Mucosa of rectum (tissue), 2 donors: ENCODE results near the gene UFSP2.

Source experiments
- H3K27ac ChIP-seq, 2 donors: one replicate each; pipeline ENCODE4 v1.7.0; 2013; ENCODE audit warnings: inconsistent platforms in 2 of 2, low read depth in 2 of 2, low read length in 2 of 2
- H3K27me3 ChIP-seq, 2 donors: one replicate each; pipeline ENCODE4 v1.7.0; 2013; ENCODE audit warnings: low read length in 2 of 2; ENCODE audit not compliant: control insufficient read depth in 2 of 2, insufficient read depth in 2 of 2
- H3K36me3 ChIP-seq, 2 donors: one replicate each; pipeline ENCODE4 v1.7.0; 2013; ENCODE audit warnings: low read length in 2 of 2; ENCODE audit not compliant: control insufficient read depth in 2 of 2, insufficient read depth in 2 of 2
- H3K4me1 ChIP-seq, 2 donors: one replicate each; pipeline ENCODE4 v1.7.0; 2013; ENCODE audit warnings: low read length in 2 of 2, mild to moderate bottlenecking in 1 of 2; ENCODE audit not compliant: control insufficient read depth in 2 of 2, insufficient read depth in 2 of 2
- H3K4me3 ChIP-seq, 2 donors: one replicate each; pipeline ENCODE4 v1.7.0; 2013; ENCODE audit warnings: low read length in 2 of 2
- H3K9ac ChIP-seq, 2 donors: one replicate each; pipeline ENCODE4 v1.7.0; 2013; ENCODE audit warnings: low read length in 2 of 2, low read depth in 1 of 2, mild to moderate bottlenecking in 1 of 2
- H3K9me3 ChIP-seq, 2 donors: one replicate each; pipeline ENCODE4 v1.7.0; 2013; ENCODE audit warnings: low read length in 2 of 2; ENCODE audit not compliant: control insufficient read depth in 2 of 2
- donor health status: healthy.
- donor health status: Normal muscosa, but diverticular disease.

UFSP2 gene

GRCh38 chr4:185358514-185358913 is 67.2 kb downstream of the UFSP2 start:
- H3K9ac ChIP-seq: no peak overlapping the region
- peaks cover 0 to 8% of the 10 kb centered on the region in 2 donors for H3K36me3 ChIP-seq

GRCh38 chr4:185357733-185358440 is 67.9 kb downstream of the UFSP2 start:
- Histone ChIP-seq H3K27me3 (no peaks in the 10 kb centered on the region), H3K4me1 (no peaks in the 10 kb centered on the region), H3K4me3 (no peak overlapping the region), H3K27ac (no peak overlapping the region), H3K36me3 (peaks cover 3 to 8% of the 10 kb centered on the region in 2 donors), H3K9ac (no peak overlapping the region), H3K9me3 (no peaks in the 10 kb centered on the region)

More at GRCh38 chr4:185358514-185358913, 67.2 kb downstream of the UFSP2 start:
- H3K27ac ChIP-seq: no peak overlapping the region
- H3K9me3 ChIP-seq: no peaks in the 10 kb centered on the region
- H3K27me3 ChIP-seq: no peaks in the 10 kb centered on the region
- no peak overlapping the region for H3K4me3 ChIP-seq
- no peaks in the 10 kb centered on the region for H3K4me1 ChIP-seq

- H3K36me3 ChIP-seq: peaks cover 3 to 8% of the 10 kb centered on the region in 2 donors
- H3K27ac ChIP-seq: no peak overlapping the region
- H3K4me3 ChIP-seq: no peak overlapping the region
Observed at GRCh38 chr4:185357211-185357610, 68.6 kb downstream of the UFSP2 start.

GRCh38 chr4:185352741-185353140 is 73.0 kb downstream of the UFSP2 start:
- no peak overlapping the region for H3K9ac ChIP-seq
- no peaks in the 10 kb centered on the region for H3K9me3 ChIP-seq
- peaks cover 3 to 6% of the 10 kb centered on the region in 2 donors for H3K36me3 ChIP-seq
- H3K27ac ChIP-seq: no peak overlapping the region
- H3K27me3 ChIP-seq: no peaks in the 10 kb centered on the region
- H3K4me3 ChIP-seq: no peak overlapping the region
- H3K4me1 ChIP-seq: no peaks in the 10 kb centered on the region

More at GRCh38 chr4:185357211-185357610, 68.6 kb downstream of the UFSP2 start:
- Histone ChIP-seq H3K27me3 (no peaks in the 10 kb centered on the region), H3K4me1 (no peaks in the 10 kb centered on the region), H3K9ac (no peak overlapping the region), H3K9me3 (no peaks in the 10 kb centered on the region)

- Histone ChIP-seq H3K36me3 (peaks cover 3 to 6% of the 10 kb centered on the region in 2 donors), H3K27me3 (no peaks in the 10 kb centered on the region)
Observed at GRCh38 chr4:185352202-185352601, 73.6 kb downstream of the UFSP2 start.

GRCh38 chr4:185351691-185352090 is 74.1 kb downstream of the UFSP2 start:
- no peak overlapping the region for H3K27ac ChIP-seq
- no peak overlapping the region for H3K4me3 ChIP-seq
- no peaks in the 10 kb centered on the region for H3K4me1 ChIP-seq
- H3K36me3 ChIP-seq: peaks cover 7 to 11% of the 10 kb centered on the region in 2 donors
- no peak overlapping the region for H3K9ac ChIP-seq
- no peaks in the 10 kb centered on the region for H3K9me3 ChIP-seq
- no peaks in the 10 kb centered on the region for H3K27me3 ChIP-seq

More at GRCh38 chr4:185352202-185352601, 73.6 kb downstream of the UFSP2 start:
- no peaks in the 10 kb centered on the region for H3K9me3 ChIP-seq
- H3K27ac ChIP-seq: no peak overlapping the region
- H3K4me3 ChIP-seq: no peak overlapping the region
- no peak overlapping the region for H3K9ac ChIP-seq
- H3K4me1 ChIP-seq: no peaks in the 10 kb centered on the region
